Ectodermal cell (in vitro differentiated cells): ENCODE measurements around the gene KLHDC7B. TPM values are rescaled to one million over a fixed set of nuclear protein-coding genes. Genes with fewer than 3 reads are reported as not detected.

Source experiments
- H3K27ac ChIP-seq: 2 replicates; pipeline ENCODE4 v1.7.0; 2013; ENCODE audit warnings: mild to moderate bottlenecking, low read depth, low read length; ENCODE audit not compliant: insufficient read depth, poor library complexity, severe bottlenecking
- H3K27me3 ChIP-seq: 2 replicates; pipeline ENCODE4 v1.7.0; 2013; ENCODE audit warnings: mild to moderate bottlenecking, low read length; ENCODE audit not compliant: insufficient read depth, control insufficient read depth, poor library complexity, severe bottlenecking
- H3K36me3 ChIP-seq: one replicate; pipeline ENCODE4 v1.7.0; 2013; ENCODE audit warnings: low read length; ENCODE audit not compliant: control insufficient read depth, insufficient read depth
- H3K4me1 ChIP-seq: one replicate; pipeline ENCODE4 v1.7.0; 2013; ENCODE audit warnings: low read length; ENCODE audit not compliant: control insufficient read depth, insufficient read depth
- H3K4me3 ChIP-seq: 2 replicates; pipeline ENCODE4 v1.7.0; 2013; ENCODE audit warnings: low read depth, low read length, control low read depth; ENCODE audit not compliant: insufficient read depth
- H3K9me3 ChIP-seq: 2 replicates; pipeline ENCODE4 v1.7.0; 2013; ENCODE audit warnings: mild to moderate bottlenecking, low read length, moderate library complexity; ENCODE audit not compliant: control insufficient read depth
- WGBS, 2 experiments: methylation state at CpG; one replicate each; pipeline ENCODE4 v1.1.7; 2013; ENCODE audit warnings: missing lambda C conversion rate in 2 of 2; 5-methylcytosine and 5-hydroxymethylcytosine counted together
- polyA plus RNA-seq, 4 experiments: library from polyadenylated mRNA; stranded (reverse); fragments of 50-300 nt; gene quantifications; one replicate each; pipeline ENCODE4 v1.2.3, GENCODE V29; 2013

KLHDC7B gene
- not detected for polyA plus RNA-seq (2013, experiment 1 of 4)
- polyA plus RNA-seq (2013, experiment 2 of 4) = not detected
- polyA plus RNA-seq (2013, experiment 3 of 4) = not detected
- polyA plus RNA-seq (2013, experiment 4 of 4) = not detected

DNA sequence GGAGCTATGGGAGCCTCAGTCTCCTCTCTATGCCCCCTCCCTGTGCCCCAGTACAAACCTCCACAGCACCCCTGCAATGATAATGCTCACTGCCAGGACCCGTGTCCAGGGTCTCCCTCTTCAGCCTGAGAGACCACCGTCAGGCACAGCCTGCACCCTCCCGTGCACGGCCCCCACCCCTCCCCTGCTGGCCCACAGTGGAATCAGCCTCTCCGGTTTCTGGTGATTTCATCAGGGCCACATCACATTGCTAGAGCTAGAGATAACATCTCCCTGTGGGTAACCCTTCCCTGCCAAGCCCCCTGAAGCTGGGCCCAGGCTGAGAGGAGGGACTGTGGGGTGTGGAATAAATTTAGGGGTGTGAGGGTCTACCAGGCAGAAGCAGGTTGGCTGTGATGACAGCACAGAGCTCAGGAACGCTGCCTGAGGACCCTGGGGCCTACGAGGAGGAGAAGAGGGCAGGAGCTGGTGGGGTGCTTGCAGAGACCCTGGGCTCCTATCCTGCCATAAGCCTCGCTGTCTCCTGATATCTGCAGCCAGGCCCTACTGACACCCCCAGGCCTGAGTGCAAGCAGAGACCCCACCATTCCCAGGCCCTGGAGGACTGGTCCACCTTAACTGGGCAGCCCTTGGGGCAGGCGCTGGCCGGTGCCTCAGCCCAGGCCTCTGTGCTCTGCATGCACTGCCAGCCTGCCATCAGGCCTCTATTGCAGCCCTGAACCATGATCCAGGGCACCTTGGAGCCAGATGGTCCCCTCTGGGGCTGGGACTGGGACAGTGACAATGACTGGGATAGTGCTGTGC is at the start of gene KLHDC7B:
KLHDC7B (plus strand) TSS at position 378 of the 804 bp plus-strand sequence; CDS start at position 723, 345 bp downstream.
- no peaks in the 10 kb centered on the region for H3K36me3 ChIP-seq

DNA sequence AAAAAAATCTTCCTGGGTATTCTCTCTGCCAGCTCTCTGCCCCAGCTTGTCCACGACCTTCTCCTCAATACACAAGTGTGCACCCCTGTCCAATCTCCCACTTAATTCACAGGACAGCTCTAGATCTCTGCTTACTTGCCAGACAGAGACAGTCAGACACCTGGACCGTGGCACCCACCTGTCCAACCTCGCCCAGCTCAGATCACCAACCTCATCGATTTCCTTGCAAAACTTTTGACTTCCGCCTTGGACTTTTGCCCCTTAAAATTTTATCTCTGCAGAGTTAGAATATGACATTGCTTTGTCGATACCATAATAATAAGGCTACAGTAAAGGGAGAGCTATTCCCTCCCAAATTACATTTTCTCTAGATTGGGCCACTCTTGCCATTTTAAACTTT is 48.6 kb upstream of the KLHDC7B start:
- H3K4me3 ChIP-seq = no peak overlapping the region
- H3K36me3 ChIP-seq = no peaks in the 10 kb centered on the region
- H3K4me1 ChIP-seq = no peaks in the 10 kb centered on the region
- H3K27ac ChIP-seq = no peak overlapping the region
- H3K9me3 ChIP-seq = no peaks in the 10 kb centered on the region
- H3K27me3 ChIP-seq = no peaks in the 10 kb centered on the region
- 92 to 93% methylated on average over 6 of the region's 6 CpGs for WGBS, 2 experiments

More for the DNA sequence above, at the start of gene KLHDC7B:
- H3K9me3 ChIP-seq = no peaks in the 10 kb centered on the region
- peaks cover 26% of the 10 kb centered on the region for H3K27me3 ChIP-seq
- no peaks in the 10 kb centered on the region for H3K4me1 ChIP-seq
- 89 to 91% methylated on average over 10 of the region's 10 CpGs for WGBS, 2 experiments
- H3K4me3 ChIP-seq = no peak within 1 kb of the TSS
- no peak within 1 kb of the TSS for H3K27ac ChIP-seq

DNA sequence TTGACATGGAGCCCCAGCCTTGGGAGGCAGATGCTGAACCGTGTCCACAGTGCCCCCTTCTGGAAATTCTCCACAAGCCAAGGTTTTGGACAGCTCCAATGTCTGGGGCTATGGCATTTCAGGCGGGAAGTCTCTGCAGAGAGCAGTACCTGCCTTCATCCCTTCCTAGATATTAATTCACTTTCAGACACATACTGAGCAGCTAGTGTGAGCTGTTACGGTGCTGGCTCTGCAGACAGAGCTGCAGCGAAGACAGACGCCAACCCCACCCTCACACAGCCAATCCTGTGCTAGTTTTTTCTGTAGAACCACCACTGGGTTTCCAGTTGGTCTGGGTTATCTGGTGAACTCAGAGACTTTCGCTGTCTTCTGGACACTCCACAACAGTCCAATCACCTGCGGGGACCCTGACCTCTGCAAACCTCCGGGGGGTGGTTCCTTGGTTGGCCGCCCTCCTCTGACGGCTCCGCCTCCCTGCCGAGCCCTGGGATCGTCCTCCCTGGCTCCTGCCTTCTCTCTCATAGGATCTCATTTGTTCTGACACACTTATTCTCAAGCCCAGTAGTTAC is 47.3 kb upstream of the KLHDC7B start:
- Histone ChIP-seq H3K9me3 (no peaks in the 10 kb centered on the region), H3K4me1 (no peaks in the 10 kb centered on the region), H3K36me3 (no peaks in the 10 kb centered on the region), H3K27me3 (no peaks in the 10 kb centered on the region), H3K27ac (no peak overlapping the region), H3K4me3 (no peak overlapping the region)
- WGBS, 2 experiments = 29 to 32% methylated on average over 13 of the region's 13 CpGs

GRCh38 chr22:50500452-50500851 is 45.2 kb upstream of the KLHDC7B start:
- Histone ChIP-seq H3K27ac (no peak overlapping the region), H3K27me3 (no peaks in the 10 kb centered on the region), H3K9me3 (no peaks in the 10 kb centered on the region), H3K4me3 (no peak overlapping the region), H3K36me3 (peaks cover 3% of the 10 kb centered on the region), H3K4me1 (no peaks in the 10 kb centered on the region)
- 95 to 96% methylated on average over 12 of the region's 12 CpGs for WGBS, 2 experiments

DNA sequence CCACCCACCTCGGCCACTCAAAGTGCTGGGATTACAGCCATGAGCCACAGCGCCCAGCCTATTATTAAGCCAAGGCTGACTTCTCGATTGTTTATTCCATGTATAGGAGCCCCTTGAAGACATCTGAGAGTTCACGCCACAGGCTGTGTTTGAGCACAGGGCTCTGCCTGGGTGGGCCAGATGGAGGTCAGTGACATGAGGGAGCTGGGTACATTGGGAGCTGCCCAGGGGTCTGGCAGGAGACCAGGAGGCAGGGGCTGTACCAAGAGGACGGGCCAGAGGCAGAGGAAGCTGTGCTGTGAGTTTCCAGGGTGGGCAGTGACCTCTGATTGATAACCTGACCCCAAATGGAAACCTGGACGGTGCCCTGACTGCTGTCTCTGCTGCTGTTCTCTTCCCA is 43.6 kb upstream of the KLHDC7B start:
- H3K4me1 ChIP-seq = no peaks in the 10 kb centered on the region
- H3K27me3 ChIP-seq = no peaks in the 10 kb centered on the region
- H3K9me3 ChIP-seq = no peaks in the 10 kb centered on the region
- no peak overlapping the region for H3K4me3 ChIP-seq
- WGBS, 2 experiments = 93 to 94% methylated on average over 6 of the region's 6 CpGs
- H3K36me3 ChIP-seq = peaks cover 4% of the 10 kb centered on the region
- no peak overlapping the region for H3K27ac ChIP-seq

- Histone ChIP-seq H3K27me3 (no peaks in the 10 kb centered on the region), H3K4me1 (no peaks in the 10 kb centered on the region), H3K9me3 (no peaks in the 10 kb centered on the region), H3K4me3 (no peak overlapping the region), H3K27ac (no peak overlapping the region), H3K36me3 (peaks cover 4% of the 10 kb centered on the region)
- 93 to 96% methylated on average over 24 of the region's 24 CpGs for WGBS, 2 experiments
Measured at GRCh38 chr22:50502628-50503474, 42.8 kb upstream of the KLHDC7B start.

- H3K27me3 ChIP-seq = no peaks in the 10 kb centered on the region
- WGBS, 2 experiments = 94 to 95% methylated on average over 24 of the region's 26 CpGs
- no peaks in the 10 kb centered on the region for H3K4me1 ChIP-seq
- no peak overlapping the region for H3K27ac ChIP-seq
- no peaks in the 10 kb centered on the region for H3K9me3 ChIP-seq
- peaks cover 4% of the 10 kb centered on the region for H3K36me3 ChIP-seq
- H3K4me3 ChIP-seq = no peak overlapping the region
Measured at GRCh38 chr22:50503475-50504145, 42.1 kb upstream of the KLHDC7B start.

- Histone ChIP-seq H3K36me3 (peaks cover 4% of the 10 kb centered on the region), H3K27me3 (no peaks in the 10 kb centered on the region), H3K4me1 (peaks cover 8% of the 10 kb centered on the region), H3K27ac (no peak overlapping the region), H3K9me3 (no peaks in the 10 kb centered on the region), H3K4me3 (no peak overlapping the region)
- WGBS, 2 experiments = 94 to 95% methylated on average over 42 to 43 of the region's 44 CpGs
Measured at GRCh38 chr22:50504369-50505211, 41.1 kb upstream of the KLHDC7B start.

DNA sequence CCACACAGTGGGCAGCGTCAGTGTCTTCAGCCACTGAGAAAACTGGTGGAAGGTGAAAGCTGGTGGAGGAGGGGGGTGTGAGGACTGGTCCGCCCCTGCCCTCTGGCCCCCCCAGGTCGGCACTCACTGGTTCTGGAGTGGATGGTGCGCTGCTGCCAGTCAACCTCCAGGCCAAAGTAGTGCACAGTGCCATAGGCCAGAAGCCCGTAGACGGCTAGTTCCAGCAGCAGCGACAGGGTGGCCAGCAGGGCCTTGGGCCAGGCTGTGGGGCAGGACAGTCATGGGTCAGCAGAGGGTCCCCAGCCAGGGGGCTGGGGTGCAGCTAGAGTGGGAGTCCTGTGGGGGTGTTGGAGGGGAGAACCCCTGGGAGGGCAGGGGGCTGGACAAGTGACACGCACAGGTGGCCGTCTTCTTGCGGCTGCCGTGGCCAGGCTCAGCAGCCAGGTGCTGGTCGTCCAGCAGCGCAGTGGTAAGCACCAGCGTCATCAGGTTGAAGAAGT is 40.4 kb upstream of the KLHDC7B start:
- Histone ChIP-seq H3K27me3 (no peaks in the 10 kb centered on the region), H3K9me3 (no peaks in the 10 kb centered on the region), H3K27ac (no peak overlapping the region), H3K4me1 (peaks cover 9% of the 10 kb centered on the region), H3K4me3 (no peak overlapping the region), H3K36me3 (peaks cover 4% of the 10 kb centered on the region)
- WGBS, 2 experiments = 92 to 93% methylated on average over 14 of the region's 14 CpGs
